Fibroblast of lung (primary cell): ENCODE measurements around the gene ARHGEF33. TPM values are rescaled to one million over a fixed set of nuclear protein-coding genes. Genes with fewer than 3 reads are reported as not detected.

ENCODE experiments used
- DNase-seq, 2 donors: peaks; one replicate each; pipeline versions ENCODE4 v3.0.0 to v3.0.0-alpha.2; 2010; ENCODE audit warnings: low read depth in 2 of 2
- H2AFZ ChIP-seq: 2 replicates; pipeline ENCODE4 v1.5.1; 2012; ENCODE audit warnings: low read length, control low read depth, inconsistent platforms
- H3K27ac ChIP-seq: 2 replicates; pipeline ENCODE4 v1.5.1; 2011; ENCODE audit warnings: low read length, control low read depth; ENCODE audit not compliant: insufficient read depth
- H3K27me3 ChIP-seq: 2 replicates; pipeline ENCODE4 v1.5.1; 2011; ENCODE audit warnings: mild to moderate bottlenecking, low read length; ENCODE audit not compliant: control insufficient read depth, insufficient read depth
- H3K36me3 ChIP-seq: 2 replicates; pipeline ENCODE4 v1.5.1; 2011; ENCODE audit warnings: low read length; ENCODE audit not compliant: control insufficient read depth, insufficient read depth
- H3K4me1 ChIP-seq: 2 replicates; pipeline ENCODE4 v1.5.1; 2011; ENCODE audit warnings: low read length; ENCODE audit not compliant: control insufficient read depth, insufficient read depth; ENCODE audit errors: extremely low read depth
- H3K4me2 ChIP-seq: 2 replicates; pipeline ENCODE4 v1.5.1; 2011; ENCODE audit warnings: low read length, control low read depth; ENCODE audit not compliant: insufficient read depth; ENCODE audit errors: extremely low read depth
- H3K4me3 ChIP-seq, 4 experiments: fragments of 200-600 bp in 1 of 4; sonication (generic) in 1 of 4; replicated peaks in 1 of 4; 2 replicates each; pipeline ENCODE4 v1.5.1; 2011 to 2016; ENCODE audit warnings: low read length in 4 of 4, low read depth in 3 of 4, mild to moderate bottlenecking in 3 of 4, control low read depth in 2 of 4, inconsistent platforms in 1 of 4, mixed read lengths in 1 of 4; ENCODE audit not compliant: insufficient read depth in 1 of 4; ENCODE audit errors: control extremely low read depth in 1 of 4
- H3K79me2 ChIP-seq: 2 replicates; pipeline ENCODE4 v1.5.1; 2012; ENCODE audit warnings: mild to moderate bottlenecking, low read length, inconsistent platforms; ENCODE audit not compliant: control insufficient read depth, insufficient read depth
- H3K9ac ChIP-seq: 2 replicates; pipeline ENCODE4 v1.5.1; 2011; ENCODE audit warnings: mild to moderate bottlenecking, low read length, control low read depth; ENCODE audit not compliant: insufficient read depth
- H3K9me3 ChIP-seq: 2 replicates; pipeline ENCODE4 v1.5.1; 2012; ENCODE audit warnings: low read depth, low read length; ENCODE audit not compliant: control insufficient read depth, insufficient read depth
- H4K20me1 ChIP-seq: 2 replicates; pipeline ENCODE4 v1.5.1; 2011; ENCODE audit warnings: low read length; ENCODE audit not compliant: control insufficient read depth, insufficient read depth; ENCODE audit errors: extremely low read depth
- EZH2 ChIP-seq: IDR thresholded peaks from 2 replicates; pipeline ENCODE4 v1.5.1; 2012; ENCODE audit warnings: low read length, control low read depth, mild to moderate bottlenecking; ENCODE audit errors: missing control alignments
- polyA plus RNA-seq, 2 donors: library from polyadenylated mRNA; depleted of rRNA in 1 of 2; stranded (reverse) in 1 of 2; unstranded in 1 of 2; fragments of >200 nt; gene quantifications; 2 replicates each; pipeline ENCODE4 v1.2.1, GENCODE V29; 2011 to 2012; ENCODE audit warnings: missing spikeins in 1 of 2
- total RNA-seq: library from RNA; depleted of rRNA; stranded (reverse); fragments of >200 nt; gene quantifications from 2 replicates; pipeline ENCODE4 v1.2.1, GENCODE V29; 2014
- TF ChIP-seq, protein P1 (sequence below), 2 donors: IDR thresholded peaks in 1 of 2; conservative IDR thresholded peaks in 1 of 2; 1 replicate in 1 of 2; 2 replicates in 1 of 2; pipeline ENCODE4 v1.5.1; 2011 to 2012; ENCODE audit warnings: low read length in 2 of 2, control low read depth in 1 of 2, inconsistent platforms in 1 of 2, low read depth in 1 of 2, mild to moderate bottlenecking in 1 of 2

Gene ARHGEF33
- total and polyA plus RNA-seq, 2 donors (not counting 1 experiment from before 2014, with no cell fraction given), result 0.10 to 0.50 TPM

DNA sequence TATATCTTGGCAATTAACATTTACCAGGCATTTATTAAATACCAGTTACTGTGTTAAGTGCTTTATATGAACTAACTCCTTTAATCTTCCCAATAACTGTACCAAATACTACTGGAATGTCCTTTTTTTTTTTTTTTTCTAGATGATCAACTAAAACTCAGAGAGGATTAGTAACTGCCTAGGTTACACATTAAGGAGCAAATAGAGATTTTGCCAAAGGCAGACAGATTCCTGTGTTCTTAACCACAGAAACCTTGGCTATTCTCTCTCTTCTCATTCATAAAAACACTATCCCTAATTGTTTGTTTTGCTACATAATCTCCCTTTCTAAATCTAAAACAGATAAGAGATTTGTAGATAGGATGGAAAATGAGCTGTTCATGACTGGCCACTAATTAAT, 27.2 kb upstream of the ARHGEF33 start:
- Histone ChIP-seq H4K20me1 (no peaks in the 10 kb centered on the region), H3K36me3 (peaks cover 3% of the 10 kb centered on the region), H2AFZ (no peak overlapping the region), H3K9ac (no peak overlapping the region), H3K79me2 (no peaks in the 10 kb centered on the region), H3K9me3 (no peaks in the 10 kb centered on the region), H3K4me3 (no peak overlapping the region), H3K4me2 (no peak overlapping the region), H3K27me3 (no peaks in the 10 kb centered on the region), H3K4me1 (no peaks in the 10 kb centered on the region), H3K27ac (no peak overlapping the region)
- TF ChIP-seq EZH2, result no peak
- TF ChIP-seq, protein P1, sequence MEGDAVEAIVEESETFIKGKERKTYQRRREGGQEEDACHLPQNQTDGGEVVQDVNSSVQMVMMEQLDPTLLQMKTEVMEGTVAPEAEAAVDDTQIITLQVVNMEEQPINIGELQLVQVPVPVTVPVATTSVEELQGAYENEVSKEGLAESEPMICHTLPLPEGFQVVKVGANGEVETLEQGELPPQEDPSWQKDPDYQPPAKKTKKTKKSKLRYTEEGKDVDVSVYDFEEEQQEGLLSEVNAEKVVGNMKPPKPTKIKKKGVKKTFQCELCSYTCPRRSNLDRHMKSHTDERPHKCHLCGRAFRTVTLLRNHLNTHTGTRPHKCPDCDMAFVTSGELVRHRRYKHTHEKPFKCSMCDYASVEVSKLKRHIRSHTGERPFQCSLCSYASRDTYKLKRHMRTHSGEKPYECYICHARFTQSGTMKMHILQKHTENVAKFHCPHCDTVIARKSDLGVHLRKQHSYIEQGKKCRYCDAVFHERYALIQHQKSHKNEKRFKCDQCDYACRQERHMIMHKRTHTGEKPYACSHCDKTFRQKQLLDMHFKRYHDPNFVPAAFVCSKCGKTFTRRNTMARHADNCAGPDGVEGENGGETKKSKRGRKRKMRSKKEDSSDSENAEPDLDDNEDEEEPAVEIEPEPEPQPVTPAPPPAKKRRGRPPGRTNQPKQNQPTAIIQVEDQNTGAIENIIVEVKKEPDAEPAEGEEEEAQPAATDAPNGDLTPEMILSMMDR (conservative IDR thresholded peaks at IDR 0.05 in 1 of 2, IDR thresholded peaks at IDR 0.05 in 1 of 2; ENCODE audit: low read depth in 1 of 2, low read length in 2 of 2), result no peak
- peak in 1 of 2 donors; percentile 2 for DNase-seq

DNA sequence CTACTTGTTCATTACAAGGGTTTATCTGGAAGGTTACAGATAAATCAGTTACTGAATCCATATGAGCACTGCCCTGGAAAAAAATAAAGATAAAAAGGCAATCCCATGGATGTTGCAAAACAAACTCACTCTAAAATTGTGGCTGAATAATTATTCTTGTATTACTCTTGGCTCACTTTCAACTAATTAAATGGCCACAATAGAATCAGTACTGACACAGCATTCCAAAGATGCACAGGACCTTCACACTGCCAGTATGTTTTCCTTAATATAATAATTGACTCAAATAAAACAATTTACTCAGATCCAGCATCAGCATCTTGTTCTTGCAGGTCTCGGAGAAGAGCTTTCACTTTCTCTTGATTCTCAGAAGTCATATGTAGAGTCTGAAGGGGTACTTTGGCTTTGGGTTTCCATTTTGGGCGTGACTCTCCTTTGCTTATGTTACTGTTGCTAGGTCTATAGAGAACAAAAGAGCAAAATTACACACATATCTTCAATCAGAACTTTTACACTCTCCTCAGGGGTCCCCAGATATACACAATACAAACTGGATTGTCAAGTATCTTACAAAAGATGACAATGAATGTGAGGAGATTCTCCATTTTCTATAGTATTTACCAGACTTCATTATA, 26.5 kb upstream of the ARHGEF33 start:
- H2AFZ ChIP-seq, result no peak overlapping the region
- no peak for DNase-seq
- H3K9me3 ChIP-seq, result no peaks in the 10 kb centered on the region
- no peak overlapping the region for H3K9ac ChIP-seq
- no peak overlapping the region for H3K4me3 ChIP-seq
- H3K27me3 ChIP-seq, result no peaks in the 10 kb centered on the region
- TF ChIP-seq, protein P1 (conservative IDR thresholded peaks at IDR 0.05 in 1 of 2, IDR thresholded peaks at IDR 0.05 in 1 of 2; ENCODE audit: low read depth in 1 of 2, low read length in 2 of 2), result no peak
- no peak for TF ChIP-seq EZH2
- H3K4me1 ChIP-seq, result no peaks in the 10 kb centered on the region
- H3K4me2 ChIP-seq, result no peak overlapping the region
- H3K36me3 ChIP-seq, result peaks cover 3% of the 10 kb centered on the region
- no peaks in the 10 kb centered on the region for H3K79me2 ChIP-seq
- no peak overlapping the region for H3K27ac ChIP-seq
- H4K20me1 ChIP-seq, result no peaks in the 10 kb centered on the region

- Histone ChIP-seq H2AFZ (no peak overlapping the region), H3K27me3 (no peaks in the 10 kb centered on the region), H3K9ac (no peak overlapping the region), H3K36me3 (peaks cover 2% of the 10 kb centered on the region), H4K20me1 (no peaks in the 10 kb centered on the region), H3K9me3 (no peaks in the 10 kb centered on the region), H3K4me2 (no peak overlapping the region), H3K27ac (no peak overlapping the region), H3K79me2 (no peaks in the 10 kb centered on the region), H3K4me1 (no peaks in the 10 kb centered on the region), H3K4me3 (no peak overlapping the region)
- DNase-seq, result no peak
- TF ChIP-seq, protein P1 (conservative IDR thresholded peaks at IDR 0.05 in 1 of 2, IDR thresholded peaks at IDR 0.05 in 1 of 2; ENCODE audit: low read depth in 1 of 2, low read length in 2 of 2), result no peak
- no peak for TF ChIP-seq EZH2
Measured at GRCh38 chr2:38866773-38867443, 22.8 kb upstream of the ARHGEF33 start.
